A549 (cell line): Measurements from ENCODE around the gene TPPP3. TPM values are rescaled to one million over a fixed set of nuclear protein-coding genes. Genes with fewer than 3 reads are reported as not detected.

Source experiments
- ATAC-seq, 2 experiments: fragments of 200-7000 bp in 1 of 2; fragments of >200 bp in 1 of 2; cut with Nextera tagmentation in 1 of 2; cut with Tn5 transposase in 1 of 2; 3 replicates each; pipeline versions ENCODE4 v1.8.0 to v1.9.1; 2018 to 2020; ENCODE audit warnings: mild to moderate bottlenecking in 1 of 2, moderate library complexity in 1 of 2
- CTCF ChIA-PET: fragments of 300-600 bp; sonication (Branson Sonifier 250); formaldehyde crosslinking; extraction: SDS; loops from one replicate; lab custom pipeline; 2021; ENCODE audit warnings: antibody characterized with exemption, inconsistent platforms; lab: Yijun Ruan, JAX
- POLR2A ChIA-PET: fragments of 350-600 bp; formaldehyde crosslinking; extraction: SDS; loops from one replicate; lab custom pipeline; 2021; ENCODE audit warnings: antibody characterized with exemption, inconsistent platforms; lab: Yijun Ruan, JAX
- DNase-seq, 2 experiments: peaks; one replicate each; pipeline versions ENCODE4 v3.0.0 to v3.0.0-alpha.2; 2011 to 2016; ENCODE audit warnings: low read depth in 1 of 2, low spot score in 1 of 2
- FAIRE-seq: peaks from 2 replicates; lab custom pipeline; 2011; peaks lifted over from hg19 to GRCh38; lab: Jason Lieb, UNC
- H3K27ac ChIP-seq, 2 experiments: fragments of >200 bp; sonication (Bioruptor Twin); formaldehyde crosslinking; 3 replicates each; pipeline ENCODE4 v1.5.1; 2016 to 2017
- H3K4me1 ChIP-seq: fragments of >200 bp; sonication (Bioruptor Twin); formaldehyde crosslinking; 3 replicates; pipeline ENCODE4 v1.6.1; 2016
- H3K4me2 ChIP-seq: fragments of >200 bp; sonication (Bioruptor Twin); formaldehyde crosslinking; 3 replicates; pipeline ENCODE4 v1.6.1; 2016
- H3K4me3 ChIP-seq: fragments of >200 bp; sonication (Bioruptor Twin); formaldehyde crosslinking; 3 replicates; pipeline ENCODE4 v1.5.1; 2016
- H3K9me3 ChIP-seq: fragments of >200 bp; sonication (Bioruptor Twin); formaldehyde crosslinking; 3 replicates; pipeline ENCODE4 v1.6.1; 2016
- BHLHE40 ChIP-seq: IDR thresholded peaks from 2 replicates; pipeline ENCODE4 v1.6.1; 2012; ENCODE audit warnings: low read depth, low read length, inconsistent platforms
- CBX2 ChIP-seq: fragments of 200-600 bp; sonication (generic); IDR thresholded peaks from 2 replicates; pipeline ENCODE4 v1.6.1; 2016; ENCODE audit warnings: low read depth, mild to moderate bottlenecking, borderline replicate concordance
- CHD2 ChIP-seq: fragments of 150-350 bp; IDR thresholded peaks from 2 replicates; pipeline ENCODE4 v1.6.1; 2014; ENCODE audit warnings: low read length; ENCODE audit not compliant: partially characterized antibody
- CHD4 ChIP-seq: fragments of 200-600 bp; sonication (generic); IDR thresholded peaks from 2 replicates; pipeline ENCODE4 v1.6.1; 2016; ENCODE audit warnings: antibody characterized with exemption, mild to moderate bottlenecking, borderline replicate concordance
- EHMT2 ChIP-seq: fragments of 200-600 bp; sonication (generic); IDR thresholded peaks from 2 replicates; pipeline ENCODE4 v1.6.1; 2016; ENCODE audit warnings: antibody characterized with exemption, low read depth, mild to moderate bottlenecking, moderate library complexity
- FOSL2 ChIP-seq, 2 experiments: fragments of 450-650 bp in 1 of 2; fragments of >200 bp in 1 of 2; sonication (Bioruptor Twin) in 1 of 2; formaldehyde crosslinking; IDR thresholded peaks; 2 replicates each; pipeline versions ENCODE4 v1.5.0 to v1.6.1; 2016 to 2020; ENCODE audit warnings: mild to moderate bottlenecking in 1 of 2, moderate library complexity in 1 of 2
- HOXB13 ChIP-seq: fragments of 250-450 bp; sonication (Bioruptor Pico); IDR thresholded peaks from 2 replicates; pipeline ENCODE4 v1.5.0; 2020; ENCODE audit warnings: low read depth, mild to moderate bottlenecking, moderate library complexity
- JUN ChIP-seq, 2 experiments: fragments of >200 bp; sonication (Bioruptor Twin); formaldehyde crosslinking; IDR thresholded peaks; 2 replicates in 1 of 2; 3 replicates in 1 of 2; pipeline ENCODE4 v1.6.1; 2016 to 2017
- KDM5A ChIP-seq: fragments of 200-600 bp; sonication (generic); IDR thresholded peaks from 2 replicates; pipeline ENCODE4 v1.6.1; 2016; ENCODE audit warnings: antibody characterized with exemption, mild to moderate bottlenecking
- PHF8 ChIP-seq: fragments of 200-600 bp; sonication (generic); IDR thresholded peaks from 2 replicates; pipeline ENCODE4 v1.6.1; 2016; ENCODE audit warnings: low read depth, mild to moderate bottlenecking, antibody characterized with exemption, moderate library complexity, borderline replicate concordance
- RARB ChIP-seq: fragments of 250-450 bp; sonication (Bioruptor Pico); IDR thresholded peaks from 2 replicates; pipeline ENCODE4 v1.8.0; 2021; ENCODE audit warnings: mild to moderate bottlenecking, moderate library complexity
- SREBF2 ChIP-seq: fragments of 450-650 bp; IDR thresholded peaks from 2 replicates; pipeline ENCODE4 v1.6.1; 2014; ENCODE audit warnings: mild to moderate bottlenecking, moderate library complexity
- TP53 ChIP-seq: fragments of 250-450 bp; sonication (Bioruptor Pico); IDR thresholded peaks from 2 replicates; pipeline ENCODE4 v1.5.0; 2021; ENCODE audit warnings: mild to moderate bottlenecking, moderate library complexity
- ZNF302 ChIP-seq: fragments of 250-450 bp; sonication (Bioruptor Pico); IDR thresholded peaks from 2 replicates; pipeline ENCODE4 v1.9.0; 2021; ENCODE audit warnings: inconsistent platforms, mild to moderate bottlenecking, moderate library complexity
- ZSCAN20 ChIP-seq: fragments of 250-450 bp; sonication (Bioruptor Pico); IDR thresholded peaks from 2 replicates; pipeline ENCODE4 v1.8.0; 2022; ENCODE audit warnings: mild to moderate bottlenecking, moderate library complexity
- WGBS: methylation state at CpG from one replicate; pipeline ENCODE4 v1.1.6; 2017; ENCODE audit errors: missing lambda C conversion rate; 5-methylcytosine and 5-hydroxymethylcytosine counted together
- polyA plus RNA-seq, 4 experiments: library from polyadenylated mRNA; depleted of rRNA in 3 of 4; stranded (reverse); fragments of >200 nt; fragmentation: RNase III in 1 of 4; extraction: RNeasy Plus Mini Kit Qiagen cat#74134 plus additional on column Dnase treatment in 1 of 4; gene quantifications; 2 replicates in 3 of 4; 3 replicates in 1 of 4; pipeline ENCODE4 v1.2.3, GENCODE V29; 2011 to 2017
- TF ChIP-seq, protein P1 (sequence below): IDR thresholded peaks from 2 replicates; pipeline ENCODE4 v1.6.1; 2012
- TF ChIP-seq, protein P2 (sequence below): fragments of 200-600 bp; sonication (generic); IDR thresholded peaks from 2 replicates; pipeline ENCODE4 v1.6.1; 2016; ENCODE audit warnings: antibody characterized with exemption, mild to moderate bottlenecking, moderate library complexity
- TF ChIP-seq, protein P3 (sequence below): fragments of 250-450 bp; sonication (Bioruptor Pico); IDR thresholded peaks from 2 replicates; pipeline ENCODE4 v1.5.0; 2021; ENCODE audit warnings: mild to moderate bottlenecking, moderate library complexity, borderline replicate concordance
- TF ChIP-seq, protein P4 (sequence below): fragments of 150-350 bp; IDR thresholded peaks from 2 replicates; pipeline ENCODE4 v1.6.1; 2014; ENCODE audit warnings: low read depth, mild to moderate bottlenecking, low read length

TPPP3 gene
- polyA plus RNA-seq, 2 of the 4 experiments (the other 2 are of a cell fraction), result 9.4 to 10.9 TPM

DNA sequence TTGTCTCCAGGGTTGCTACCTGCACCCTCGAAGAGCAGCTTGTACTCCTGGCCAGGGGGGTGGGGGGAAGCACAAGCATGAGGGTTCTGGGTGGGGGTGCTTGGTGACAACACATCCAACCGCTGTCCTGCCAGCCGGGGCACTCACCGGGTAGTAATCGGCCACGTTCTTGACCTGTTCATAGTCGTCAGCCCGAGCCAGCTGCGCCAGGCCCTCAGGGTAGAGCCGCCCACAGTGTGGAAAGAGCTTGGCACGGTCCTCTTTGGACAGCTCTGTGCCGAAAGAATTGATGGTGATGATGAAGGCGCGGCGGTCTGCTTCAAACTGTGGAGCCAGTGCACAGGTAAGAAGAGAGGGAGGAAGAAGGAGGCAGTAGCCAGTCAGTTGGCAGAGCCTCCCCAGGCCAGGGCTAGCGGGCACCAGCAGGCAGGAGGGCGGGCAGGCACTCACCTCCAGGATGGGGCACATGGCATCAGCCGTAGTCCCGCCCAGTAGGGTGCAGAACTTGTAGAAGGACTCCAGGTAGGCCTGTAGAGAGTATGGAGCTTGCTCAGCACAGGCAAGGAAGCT lies 45.6 kb upstream of the TPPP3 start:
- Histone ChIP-seq H3K4me1 (no peaks in the 10 kb centered on the region), H3K4me3 (no peak overlapping the region), H3K4me2 (no peak overlapping the region), H3K9me3 (no peaks in the 10 kb centered on the region), H3K27ac (no peak overlapping the region)
- WGBS, result 96% methylated on average over 18 of the region's 19 CpGs
- ATAC-seq, result no peak
- TF ChIP-seq FOSL2 (IDR thresholded peaks at IDR 0.05), result no peak
- TF ChIP-seq FOSL2 (CRISPR knock-in tag; IDR thresholded peaks at IDR 0.05), result no peak
- DNase-seq, result no peak
- ChIA-PET POLR2A (no interaction called here), CTCF (interaction anchor here (1.1 to 17.9 kb wide), 6 partner anchors 8 to 55 kb away, joined by 4 to 207 read pairs (median 8); partner anchors contain the start of gene ATP6V0D1)
- FAIRE-seq, result no peak

DNA sequence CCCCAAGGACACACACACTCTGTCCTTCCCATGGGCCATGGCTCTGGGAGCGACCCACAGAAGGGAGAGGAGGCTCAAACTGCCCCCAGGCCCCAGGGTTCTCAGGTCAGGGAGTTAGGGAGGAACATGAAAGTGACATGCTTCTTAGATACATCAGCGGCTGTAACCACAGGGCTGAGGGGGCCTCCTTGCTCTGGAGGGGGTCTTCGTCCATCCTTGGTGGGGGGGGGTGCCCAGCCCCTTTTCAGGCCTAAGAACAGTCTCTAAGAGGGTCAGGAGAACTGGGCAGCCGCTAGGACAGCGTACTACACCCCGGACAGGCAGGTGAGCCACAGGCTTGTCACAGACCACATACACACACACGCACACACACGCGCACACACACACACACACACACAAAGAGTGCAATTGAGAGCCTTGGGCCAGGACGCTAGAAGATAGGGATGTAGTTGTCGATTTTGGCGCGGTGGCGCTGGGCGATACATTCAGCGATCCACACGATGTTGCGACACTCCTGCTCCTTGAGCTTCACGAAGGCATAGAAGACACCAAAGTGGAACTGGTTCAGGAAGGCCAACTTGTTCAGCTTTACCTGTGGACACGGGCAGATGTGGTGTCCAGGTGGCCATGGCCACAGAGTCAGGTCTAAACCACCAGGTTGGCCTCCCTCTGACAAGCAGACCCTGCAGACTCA lies 44.9 kb upstream of the TPPP3 start:
- FAIRE-seq, result no peak
- WGBS, result 91% methylated on average over 18 of the region's 20 CpGs
- no peak overlapping the region for H3K4me2 ChIP-seq
- no peak overlapping the region for H3K4me3 ChIP-seq
- POLR2A ChIA-PET, result no interaction called here
- no peak for ATAC-seq
- no peaks in the 10 kb centered on the region for H3K9me3 ChIP-seq
- DNase-seq, result no peak
- TF ChIP-seq CHD4 (no peak), TP53 (CRISPR knock-in tag) (no peak), KDM5A (no peak), CHD2 (no peak), HOXB13 (CRISPR knock-in tag) (no peak), RARB (CRISPR knock-in tag) (no peak), BHLHE40 (no peak), EHMT2 (no peak), PHF8 (no peak), ZNF302 (CRISPR knock-in tag) (no peak), FOSL2 (IDR thresholded peaks at IDR 0.05) (no peak), FOSL2 (CRISPR knock-in tag; IDR thresholded peaks at IDR 0.05) (no peak), JUN (IDR thresholded peaks at IDR 0.05) (no peak), SREBF2 (no peak), CBX2 (no peak), ZSCAN20 (CRISPR knock-in tag) (no peak)
- TF ChIP-seq, protein P1, sequence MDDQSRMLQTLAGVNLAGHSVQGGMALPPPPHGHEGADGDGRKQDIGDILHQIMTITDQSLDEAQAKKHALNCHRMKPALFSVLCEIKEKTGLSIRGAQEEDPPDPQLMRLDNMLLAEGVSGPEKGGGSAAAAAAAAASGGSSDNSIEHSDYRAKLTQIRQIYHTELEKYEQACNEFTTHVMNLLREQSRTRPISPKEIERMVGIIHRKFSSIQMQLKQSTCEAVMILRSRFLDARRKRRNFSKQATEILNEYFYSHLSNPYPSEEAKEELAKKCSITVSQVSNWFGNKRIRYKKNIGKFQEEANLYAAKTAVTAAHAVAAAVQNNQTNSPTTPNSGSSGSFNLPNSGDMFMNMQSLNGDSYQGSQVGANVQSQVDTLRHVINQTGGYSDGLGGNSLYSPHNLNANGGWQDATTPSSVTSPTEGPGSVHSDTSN, result no peak
- TF ChIP-seq, protein P2, sequence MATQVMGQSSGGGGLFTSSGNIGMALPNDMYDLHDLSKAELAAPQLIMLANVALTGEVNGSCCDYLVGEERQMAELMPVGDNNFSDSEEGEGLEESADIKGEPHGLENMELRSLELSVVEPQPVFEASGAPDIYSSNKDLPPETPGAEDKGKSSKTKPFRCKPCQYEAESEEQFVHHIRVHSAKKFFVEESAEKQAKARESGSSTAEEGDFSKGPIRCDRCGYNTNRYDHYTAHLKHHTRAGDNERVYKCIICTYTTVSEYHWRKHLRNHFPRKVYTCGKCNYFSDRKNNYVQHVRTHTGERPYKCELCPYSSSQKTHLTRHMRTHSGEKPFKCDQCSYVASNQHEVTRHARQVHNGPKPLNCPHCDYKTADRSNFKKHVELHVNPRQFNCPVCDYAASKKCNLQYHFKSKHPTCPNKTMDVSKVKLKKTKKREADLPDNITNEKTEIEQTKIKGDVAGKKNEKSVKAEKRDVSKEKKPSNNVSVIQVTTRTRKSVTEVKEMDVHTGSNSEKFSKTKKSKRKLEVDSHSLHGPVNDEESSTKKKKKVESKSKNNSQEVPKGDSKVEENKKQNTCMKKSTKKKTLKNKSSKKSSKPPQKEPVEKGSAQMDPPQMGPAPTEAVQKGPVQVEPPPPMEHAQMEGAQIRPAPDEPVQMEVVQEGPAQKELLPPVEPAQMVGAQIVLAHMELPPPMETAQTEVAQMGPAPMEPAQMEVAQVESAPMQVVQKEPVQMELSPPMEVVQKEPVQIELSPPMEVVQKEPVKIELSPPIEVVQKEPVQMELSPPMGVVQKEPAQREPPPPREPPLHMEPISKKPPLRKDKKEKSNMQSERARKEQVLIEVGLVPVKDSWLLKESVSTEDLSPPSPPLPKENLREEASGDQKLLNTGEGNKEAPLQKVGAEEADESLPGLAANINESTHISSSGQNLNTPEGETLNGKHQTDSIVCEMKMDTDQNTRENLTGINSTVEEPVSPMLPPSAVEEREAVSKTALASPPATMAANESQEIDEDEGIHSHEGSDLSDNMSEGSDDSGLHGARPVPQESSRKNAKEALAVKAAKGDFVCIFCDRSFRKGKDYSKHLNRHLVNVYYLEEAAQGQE, result no peak
- TF ChIP-seq, protein P3, sequence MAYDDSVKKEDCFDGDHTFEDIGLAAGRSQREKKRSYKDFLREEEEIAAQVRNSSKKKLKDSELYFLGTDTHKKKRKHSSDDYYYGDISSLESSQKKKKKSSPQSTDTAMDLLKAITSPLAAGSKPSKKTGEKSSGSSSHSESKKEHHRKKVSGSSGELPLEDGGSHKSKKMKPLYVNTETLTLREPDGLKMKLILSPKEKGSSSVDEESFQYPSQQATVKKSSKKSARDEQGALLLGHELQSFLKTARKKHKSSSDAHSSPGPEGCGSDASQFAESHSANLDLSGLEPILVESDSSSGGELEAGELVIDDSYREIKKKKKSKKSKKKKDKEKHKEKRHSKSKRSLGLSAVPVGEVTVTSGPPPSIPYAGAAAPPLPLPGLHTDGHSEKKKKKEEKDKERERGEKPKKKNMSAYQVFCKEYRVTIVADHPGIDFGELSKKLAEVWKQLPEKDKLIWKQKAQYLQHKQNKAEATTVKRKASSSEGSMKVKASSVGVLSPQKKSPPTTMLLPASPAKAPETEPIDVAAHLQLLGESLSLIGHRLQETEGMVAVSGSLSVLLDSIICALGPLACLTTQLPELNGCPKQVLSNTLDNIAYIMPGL (CRISPR knock-in tag), result no peak
- TF ChIP-seq, protein P4, sequence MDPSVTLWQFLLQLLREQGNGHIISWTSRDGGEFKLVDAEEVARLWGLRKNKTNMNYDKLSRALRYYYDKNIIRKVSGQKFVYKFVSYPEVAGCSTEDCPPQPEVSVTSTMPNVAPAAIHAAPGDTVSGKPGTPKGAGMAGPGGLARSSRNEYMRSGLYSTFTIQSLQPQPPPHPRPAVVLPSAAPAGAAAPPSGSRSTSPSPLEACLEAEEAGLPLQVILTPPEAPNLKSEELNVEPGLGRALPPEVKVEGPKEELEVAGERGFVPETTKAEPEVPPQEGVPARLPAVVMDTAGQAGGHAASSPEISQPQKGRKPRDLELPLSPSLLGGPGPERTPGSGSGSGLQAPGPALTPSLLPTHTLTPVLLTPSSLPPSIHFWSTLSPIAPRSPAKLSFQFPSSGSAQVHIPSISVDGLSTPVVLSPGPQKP, result no peak
- H3K27ac ChIP-seq, result no peak overlapping the region
- CTCF ChIA-PET, result interaction anchor here (1.1 to 17.9 kb wide), 6 partner anchors 9 to 56 kb away, joined by 4 to 207 read pairs (median 8); partner anchors contain the start of gene ATP6V0D1
- H3K4me1 ChIP-seq, result no peaks in the 10 kb centered on the region
